ENCODE results near the gene CHI3L2.

GRCh38 chr1:111285879-111286278 is 58.4 kb downstream of the CHI3L2 start:
- TF ChIP-seq FOXK2 (IDR thresholded peaks at IDR 0.05) (no peak), SP1 (IDR thresholded peaks at IDR 0.05) (no peak), HDGF (IDR thresholded peaks at IDR 0.05; ENCODE audit: borderline replicate concordance) (no peak), TARDBP (IDR thresholded peaks at IDR 0.05) (no peak), PKNOX1 (IDR thresholded peaks at IDR 0.05) (no peak), SUZ12 (IDR thresholded peaks at IDR 0.05) (no peak), FOXA1 (IDR thresholded peaks at IDR 0.05) (no peak), CTBP1 (IDR thresholded peaks at IDR 0.05; ENCODE audit: borderline replicate concordance) (no peak), BHLHE40 (IDR thresholded peaks at IDR 0.05; ENCODE audit: borderline replicate concordance) (no peak), L3MBTL2 (conservative IDR thresholded peaks at IDR 0.05) (no peak), LEF1 (IDR thresholded peaks at IDR 0.05; ENCODE audit: borderline replicate concordance) (no peak)
